DOHH2 (cell line): Measurements from ENCODE around the gene SCAF4.

ENCODE experiments used
- H3F3A ChIP-seq: fragments of 200-600 bp; sonication (generic), shearing (Covaris generic); 2 replicates; pipeline ENCODE4 v1.6.0; 2016; ENCODE audit warnings: antibody characterized with exemption, mild to moderate bottlenecking; ENCODE audit not compliant: control insufficient read depth, insufficient read depth
- H3K27ac ChIP-seq: fragments of 200-600 bp; sonication (generic); 2 replicates; pipeline ENCODE4 v1.5.1; 2014; ENCODE audit warnings: low read depth, mild to moderate bottlenecking, low read length, moderate library complexity
- H3K27me3 ChIP-seq: fragments of 200-600 bp; sonication (generic); 2 replicates; pipeline ENCODE4 v1.6.1; 2014; ENCODE audit warnings: mild to moderate bottlenecking, low read length, mixed read lengths; ENCODE audit not compliant: control insufficient read depth
- H3K36me3 ChIP-seq: fragments of 200-600 bp; sonication (generic); 2 replicates; pipeline ENCODE4 v1.6.1; 2014; ENCODE audit warnings: mild to moderate bottlenecking, low read length, moderate library complexity, mixed read lengths; ENCODE audit not compliant: control insufficient read depth
- H3K4me1 ChIP-seq: fragments of 200-600 bp; sonication (generic); 2 replicates; pipeline ENCODE4 v1.6.1; 2014; ENCODE audit warnings: mild to moderate bottlenecking, low read length, mixed read lengths; ENCODE audit not compliant: control insufficient read depth
- H3K4me2 ChIP-seq: fragments of 200-600 bp; sonication (generic); 2 replicates; pipeline ENCODE4 v1.6.0; 2014; ENCODE audit warnings: mild to moderate bottlenecking, low read length, moderate library complexity
- H3K4me3 ChIP-seq: fragments of 200-600 bp; sonication (generic); 2 replicates; pipeline ENCODE4 v1.5.1; 2014; ENCODE audit warnings: mild to moderate bottlenecking, low read length, mixed read lengths
- H3K79me2 ChIP-seq: fragments of 200-600 bp; sonication (generic); 2 replicates; pipeline ENCODE4 v1.6.1; 2014; ENCODE audit warnings: mild to moderate bottlenecking, low read length, mixed read lengths; ENCODE audit not compliant: control insufficient read depth
- H3K9me2 ChIP-seq: fragments of 200-600 bp; sonication (generic); replicated peaks from 2 replicates; pipeline ENCODE4 v1.6.1; 2014; ENCODE audit warnings: mild to moderate bottlenecking, low read length, mixed read lengths; ENCODE audit not compliant: control insufficient read depth
- H3K9me3 ChIP-seq: fragments of 200-600 bp; sonication (generic); 2 replicates; pipeline ENCODE4 v1.6.1; 2014; ENCODE audit warnings: antibody characterized with exemption, low read length, mixed read lengths; ENCODE audit not compliant: control insufficient read depth, insufficient read depth
- H4K20me1 ChIP-seq: fragments of 200-600 bp; sonication (generic); 2 replicates; pipeline ENCODE4 v1.6.0; 2014; ENCODE audit warnings: low read depth, mild to moderate bottlenecking, antibody characterized with exemption, low read length, moderate library complexity; ENCODE audit not compliant: control insufficient read depth, insufficient read depth
- EZH2phosphoT487 ChIP-seq: fragments of 200-600 bp; sonication (generic); IDR thresholded peaks from 2 replicates; pipeline ENCODE4 v1.6.1; 2017; ENCODE audit warnings: borderline replicate concordance, mild to moderate bottlenecking, antibody characterized with exemption, low read length, moderate library complexity, mixed read lengths
- TF ChIP-seq, protein P1 (sequence below): fragments of 200-600 bp; sonication (generic); IDR thresholded peaks from one replicate; pipeline ENCODE4 v1.5.1; 2014; ENCODE audit warnings: antibody characterized with exemption, mild to moderate bottlenecking, low read depth, low read length; ENCODE audit not compliant: poor library complexity, severe bottlenecking

SCAF4 gene

DNA sequence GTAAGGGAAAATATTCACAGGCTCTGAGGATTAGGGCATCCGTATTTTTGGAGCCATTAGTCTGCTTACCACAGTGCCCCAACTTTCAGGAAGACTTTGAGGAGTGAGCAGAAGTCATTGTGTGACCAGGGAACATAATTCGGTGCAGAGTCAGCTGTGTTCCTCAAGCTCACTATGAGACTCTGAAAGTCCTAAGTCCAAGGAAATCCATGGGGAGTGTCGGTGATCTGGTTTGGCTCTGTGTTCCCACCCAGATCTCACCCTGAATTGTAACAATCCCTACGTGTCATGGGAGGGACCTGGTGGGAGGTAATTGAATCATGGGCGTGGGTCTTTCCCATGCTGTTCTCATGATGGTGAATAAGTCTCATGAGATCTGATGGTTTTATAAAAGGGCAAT lies 45.9 kb upstream of the SCAF4 start:
- Histone ChIP-seq H3K4me3 (no peak overlapping the region), H3F3A (peaks cover 23% of the 10 kb centered on the region), H4K20me1 (no peaks in the 10 kb centered on the region), H3K4me2 (no peak overlapping the region), H3K4me1 (peaks cover 62% of the 10 kb centered on the region), H3K9me3 (no peaks in the 10 kb centered on the region), H3K9me2 (no peaks in the 10 kb centered on the region), H3K27me3 (no peaks in the 10 kb centered on the region), H3K36me3 (no peaks in the 10 kb centered on the region), H3K79me2 (0 out of 2 replicates have a peak, but pooled peaks cover 4% of the 10 kb centered on the region), H3K27ac (no peak overlapping the region)
- TF ChIP-seq EZH2phosphoT487, result no peak
- TF ChIP-seq, protein P1, sequence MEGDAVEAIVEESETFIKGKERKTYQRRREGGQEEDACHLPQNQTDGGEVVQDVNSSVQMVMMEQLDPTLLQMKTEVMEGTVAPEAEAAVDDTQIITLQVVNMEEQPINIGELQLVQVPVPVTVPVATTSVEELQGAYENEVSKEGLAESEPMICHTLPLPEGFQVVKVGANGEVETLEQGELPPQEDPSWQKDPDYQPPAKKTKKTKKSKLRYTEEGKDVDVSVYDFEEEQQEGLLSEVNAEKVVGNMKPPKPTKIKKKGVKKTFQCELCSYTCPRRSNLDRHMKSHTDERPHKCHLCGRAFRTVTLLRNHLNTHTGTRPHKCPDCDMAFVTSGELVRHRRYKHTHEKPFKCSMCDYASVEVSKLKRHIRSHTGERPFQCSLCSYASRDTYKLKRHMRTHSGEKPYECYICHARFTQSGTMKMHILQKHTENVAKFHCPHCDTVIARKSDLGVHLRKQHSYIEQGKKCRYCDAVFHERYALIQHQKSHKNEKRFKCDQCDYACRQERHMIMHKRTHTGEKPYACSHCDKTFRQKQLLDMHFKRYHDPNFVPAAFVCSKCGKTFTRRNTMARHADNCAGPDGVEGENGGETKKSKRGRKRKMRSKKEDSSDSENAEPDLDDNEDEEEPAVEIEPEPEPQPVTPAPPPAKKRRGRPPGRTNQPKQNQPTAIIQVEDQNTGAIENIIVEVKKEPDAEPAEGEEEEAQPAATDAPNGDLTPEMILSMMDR, result no peak

DNA sequence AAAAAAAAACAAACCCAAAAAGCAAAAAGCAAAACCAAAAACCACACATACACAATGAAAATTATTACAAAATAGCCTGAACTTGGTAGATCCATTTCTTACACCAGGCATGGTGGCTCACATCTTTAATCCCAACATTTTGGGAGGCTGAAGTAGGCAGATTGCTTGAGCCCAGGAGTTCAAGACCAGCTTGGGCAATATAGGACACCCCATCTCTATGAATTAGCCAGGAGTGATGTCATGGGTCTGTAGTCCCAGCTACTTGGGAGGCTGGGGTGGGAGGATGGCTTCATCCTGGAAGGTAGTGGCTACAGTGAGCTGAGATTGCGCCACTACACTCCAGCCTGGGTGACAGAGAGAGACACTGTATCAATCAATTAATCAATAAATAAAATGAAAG lies 42.1 kb upstream of the SCAF4 start:
- no peaks in the 10 kb centered on the region for H3K9me2 ChIP-seq
- no peaks in the 10 kb centered on the region for H4K20me1 ChIP-seq
- H3K79me2 ChIP-seq, result peaks cover 9% of the 10 kb centered on the region; the same call in 1 of the 2 replicates
- H3K27ac ChIP-seq, result peak overlapping the region; percentile 99
- H3K4me2 ChIP-seq, result peak overlapping the region; percentile 80
- H3K4me1 ChIP-seq, result peaks cover 80% of the 10 kb centered on the region
- no peaks in the 10 kb centered on the region for H3K27me3 ChIP-seq
- no peaks in the 10 kb centered on the region for H3K9me3 ChIP-seq
- peaks cover 34% of the 10 kb centered on the region for H3F3A ChIP-seq
- H3K4me3 ChIP-seq, result peak overlapping the region; percentile 62
- no peaks in the 10 kb centered on the region for H3K36me3 ChIP-seq
- TF ChIP-seq, protein P1, result no peak
- no peak for TF ChIP-seq EZH2phosphoT487

DNA sequence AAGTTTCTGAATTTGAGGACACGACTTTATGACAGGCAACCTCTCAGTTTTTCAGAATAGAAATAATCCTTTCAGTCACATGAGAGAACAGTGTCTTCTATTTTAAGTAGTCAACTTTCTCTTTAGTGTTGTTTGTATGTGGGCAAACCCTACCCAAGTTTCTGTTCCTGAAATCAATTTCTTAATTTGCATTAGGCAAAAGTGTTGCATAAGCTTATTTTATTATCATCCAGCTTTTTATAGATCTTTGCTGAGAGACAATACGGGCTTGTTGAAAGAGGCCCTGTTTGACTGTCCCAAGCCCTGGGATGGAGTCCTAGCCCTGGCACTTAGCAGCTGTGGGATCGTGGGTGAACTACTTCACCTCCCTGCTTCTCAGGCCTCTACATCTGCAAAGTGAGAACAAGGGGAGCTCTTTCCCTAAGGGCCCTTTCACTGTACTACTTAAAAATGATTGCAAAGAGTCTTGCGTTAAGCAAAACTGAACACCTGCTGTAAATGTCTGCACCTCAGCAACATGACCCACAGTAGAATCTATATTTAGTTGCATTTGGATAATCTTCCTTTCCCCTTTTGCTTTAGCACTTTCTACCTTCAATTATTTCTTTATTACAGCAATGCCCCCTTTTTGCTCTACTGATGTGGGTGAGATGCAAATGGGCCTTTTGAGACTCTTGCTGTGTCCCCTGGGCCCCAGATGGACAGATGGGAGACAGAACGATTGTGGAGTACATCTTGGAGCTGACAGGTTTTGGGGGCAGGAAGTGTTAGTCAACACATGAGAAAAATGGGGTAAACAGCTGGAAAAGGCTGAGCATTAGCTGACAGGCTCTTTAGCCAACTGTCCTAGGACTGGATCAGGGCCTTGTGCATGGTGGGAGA lies 41.0 kb upstream of the SCAF4 start:
- Histone ChIP-seq H4K20me1 (no peaks in the 10 kb centered on the region), H3K27me3 (no peaks in the 10 kb centered on the region), H3K27ac (peak overlapping the region; percentile 99), H3F3A (peaks cover 40% of the 10 kb centered on the region), H3K9me2 (no peaks in the 10 kb centered on the region), H3K4me3 (peak overlapping the region; percentile 62), H3K4me1 (peaks cover 85% of the 10 kb centered on the region), H3K79me2 (peaks cover 9% of the 10 kb centered on the region; the same call in 1 of the 2 replicates), H3K4me2 (peak overlapping the region; percentile 80), H3K36me3 (no peaks in the 10 kb centered on the region), H3K9me3 (no peaks in the 10 kb centered on the region)
- TF ChIP-seq, protein P1, result no peak
- no peak for TF ChIP-seq EZH2phosphoT487
